ENCODE data around the gene LCN12.

DNA sequence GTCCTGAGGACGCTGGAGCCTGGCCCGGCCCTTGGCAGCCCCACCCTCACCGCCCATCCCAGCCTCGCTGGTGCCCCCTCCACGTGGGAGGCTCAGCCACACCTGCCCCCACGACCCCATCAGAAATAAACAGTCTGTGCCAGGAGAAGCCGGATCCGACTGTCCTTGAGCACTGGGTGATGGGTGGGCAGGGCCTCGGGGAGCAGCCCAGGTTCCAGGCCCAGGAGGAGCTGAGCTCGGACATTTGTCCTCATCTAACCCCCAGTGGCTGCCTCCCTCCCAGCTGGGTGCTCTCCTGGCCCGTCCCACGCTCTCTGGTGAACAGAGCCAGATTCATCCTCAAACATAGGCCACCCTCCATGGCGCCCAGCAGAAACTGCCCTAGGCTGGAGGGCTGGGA lies 20.7 kb downstream of the LCN12 start:
- TF ChIP-seq, protein P1, sequence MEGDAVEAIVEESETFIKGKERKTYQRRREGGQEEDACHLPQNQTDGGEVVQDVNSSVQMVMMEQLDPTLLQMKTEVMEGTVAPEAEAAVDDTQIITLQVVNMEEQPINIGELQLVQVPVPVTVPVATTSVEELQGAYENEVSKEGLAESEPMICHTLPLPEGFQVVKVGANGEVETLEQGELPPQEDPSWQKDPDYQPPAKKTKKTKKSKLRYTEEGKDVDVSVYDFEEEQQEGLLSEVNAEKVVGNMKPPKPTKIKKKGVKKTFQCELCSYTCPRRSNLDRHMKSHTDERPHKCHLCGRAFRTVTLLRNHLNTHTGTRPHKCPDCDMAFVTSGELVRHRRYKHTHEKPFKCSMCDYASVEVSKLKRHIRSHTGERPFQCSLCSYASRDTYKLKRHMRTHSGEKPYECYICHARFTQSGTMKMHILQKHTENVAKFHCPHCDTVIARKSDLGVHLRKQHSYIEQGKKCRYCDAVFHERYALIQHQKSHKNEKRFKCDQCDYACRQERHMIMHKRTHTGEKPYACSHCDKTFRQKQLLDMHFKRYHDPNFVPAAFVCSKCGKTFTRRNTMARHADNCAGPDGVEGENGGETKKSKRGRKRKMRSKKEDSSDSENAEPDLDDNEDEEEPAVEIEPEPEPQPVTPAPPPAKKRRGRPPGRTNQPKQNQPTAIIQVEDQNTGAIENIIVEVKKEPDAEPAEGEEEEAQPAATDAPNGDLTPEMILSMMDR (IDR thresholded peaks at IDR 0.05): no peak
- no peak for TF ChIP-seq POLR2A (IDR thresholded peaks at IDR 0.05)
